Bronchial epithelial cell (primary cell): Measurements from ENCODE around the gene ARHGAP36. TPM values are rescaled to one million over a fixed set of nuclear protein-coding genes. Genes with fewer than 3 reads are reported as not detected.

Experiments
- DNase-seq: peaks from one replicate; pipeline ENCODE4 v3.0.0-alpha.2; 2010; ENCODE audit warnings: low read depth
- FAIRE-seq: peaks from 2 replicates; lab custom pipeline; 2011; peaks lifted over from hg19 to GRCh38; lab: Jason Lieb, UNC
- H3K27me3 ChIP-seq: 2 replicates; pipeline ENCODE4 v1.5.1; 2011; ENCODE audit warnings: low read length; ENCODE audit not compliant: control insufficient read depth, insufficient read depth
- H3K36me3 ChIP-seq: 2 replicates; pipeline ENCODE4 v1.5.1; 2011; ENCODE audit warnings: low read length; ENCODE audit not compliant: control insufficient read depth, insufficient read depth
- H3K4me3 ChIP-seq: 2 replicates; pipeline ENCODE4 v1.5.1; 2011; ENCODE audit warnings: mild to moderate bottlenecking, low read depth, low read length, control low read depth
- total RNA-seq: library from RNA; depleted of rRNA; stranded (reverse); fragments of >200 nt; gene quantifications from 2 replicates; pipeline ENCODE4 v1.2.1, GENCODE V29; 2014
- TF ChIP-seq, protein P1 (sequence below): IDR thresholded peaks from 2 replicates; pipeline ENCODE4 v1.5.1; 2011; ENCODE audit warnings: mild to moderate bottlenecking, moderate library complexity, low read length, control low read depth, inconsistent platforms; ENCODE audit not compliant: insufficient read depth, severe bottlenecking

ARHGAP36 gene
- total RNA-seq, 1 donor from 2014 or later: not detected

- no peak for FAIRE-seq
- TF ChIP-seq, protein P1, sequence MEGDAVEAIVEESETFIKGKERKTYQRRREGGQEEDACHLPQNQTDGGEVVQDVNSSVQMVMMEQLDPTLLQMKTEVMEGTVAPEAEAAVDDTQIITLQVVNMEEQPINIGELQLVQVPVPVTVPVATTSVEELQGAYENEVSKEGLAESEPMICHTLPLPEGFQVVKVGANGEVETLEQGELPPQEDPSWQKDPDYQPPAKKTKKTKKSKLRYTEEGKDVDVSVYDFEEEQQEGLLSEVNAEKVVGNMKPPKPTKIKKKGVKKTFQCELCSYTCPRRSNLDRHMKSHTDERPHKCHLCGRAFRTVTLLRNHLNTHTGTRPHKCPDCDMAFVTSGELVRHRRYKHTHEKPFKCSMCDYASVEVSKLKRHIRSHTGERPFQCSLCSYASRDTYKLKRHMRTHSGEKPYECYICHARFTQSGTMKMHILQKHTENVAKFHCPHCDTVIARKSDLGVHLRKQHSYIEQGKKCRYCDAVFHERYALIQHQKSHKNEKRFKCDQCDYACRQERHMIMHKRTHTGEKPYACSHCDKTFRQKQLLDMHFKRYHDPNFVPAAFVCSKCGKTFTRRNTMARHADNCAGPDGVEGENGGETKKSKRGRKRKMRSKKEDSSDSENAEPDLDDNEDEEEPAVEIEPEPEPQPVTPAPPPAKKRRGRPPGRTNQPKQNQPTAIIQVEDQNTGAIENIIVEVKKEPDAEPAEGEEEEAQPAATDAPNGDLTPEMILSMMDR: no peak
- no peak for DNase-seq
- Histone ChIP-seq H3K27me3 (no peaks in the 10 kb centered on the region), H3K36me3 (no peaks in the 10 kb centered on the region), H3K4me3 (no peak overlapping the region)
Observed at GRCh38 chrX:131139072-131139471, 80.9 kb downstream of the ARHGAP36 start.

Other genes with a start within 250 kb of the ARHGAP36 start
- 13.2 and 22.5 TPM in 2 replicates for gene ENOX2, start 155.1 kb upstream of the ARHGAP36 start, total RNA-seq
- gene IGSF1, start 231.0 kb downstream of the ARHGAP36 start, total RNA-seq: not detected in 2 replicates